H1 (cell line): ENCODE results near the gene OR2D3.

ENCODE experiments used
- CEBPB ChIP-seq: IDR thresholded peaks from 2 replicates; pipeline ENCODE4 v1.6.1; 2012; ENCODE audit warnings: low read depth, low read length
- CTCF ChIP-seq, 3 experiments: IDR thresholded peaks; 1 replicate in 2 of 3; 2 replicates in 1 of 3; pipeline versions ENCODE4 v1.5.1 to v1.6.1; 2011; ENCODE audit warnings: low read length in 3 of 3, mild to moderate bottlenecking in 3 of 3, inconsistent platforms in 2 of 3, low read depth in 1 of 3, moderate library complexity in 1 of 3; ENCODE audit not compliant: insufficient read depth in 1 of 3; ENCODE audit errors: control extremely low read depth in 1 of 3
- JUND ChIP-seq: IDR thresholded peaks from 2 replicates; pipeline ENCODE4 v1.6.1; 2011; ENCODE audit warnings: mild to moderate bottlenecking, improper control_type of control experiment, low read length
- MAFK ChIP-seq: IDR thresholded peaks from 2 replicates; pipeline ENCODE4 v1.6.1; 2012; ENCODE audit warnings: low read depth, mild to moderate bottlenecking, improper control_type of control experiment, low read length
- NANOG ChIP-seq: IDR thresholded peaks from 2 replicates; pipeline ENCODE4 v1.6.1; 2011; ENCODE audit warnings: low read length, low read depth, mild to moderate bottlenecking, inconsistent platforms; ENCODE audit not compliant: insufficient read depth, poor library complexity, severe bottlenecking
- RNF2 ChIP-seq: fragments of 200-900, 300-1000 bp; sonication (generic); IDR thresholded peaks from 2 replicates; pipeline ENCODE4 v1.7.1; 2016; ENCODE audit warnings: borderline replicate concordance, low read depth, mild to moderate bottlenecking, antibody characterized with exemption, low read length; ENCODE audit not compliant: poor library complexity, severe bottlenecking; ENCODE audit errors: missing control alignments
- SP4 ChIP-seq: IDR thresholded peaks from 2 replicates; pipeline ENCODE4 v1.6.1; 2012; ENCODE audit warnings: low read length, inconsistent platforms
- ZNF274 ChIP-seq: IDR thresholded peaks from 2 replicates; pipeline ENCODE4 v1.7.0; 2012; ENCODE audit warnings: low read length, borderline replicate concordance; ENCODE audit errors: extremely low read depth
- TF ChIP-seq, protein P1 (sequence below): IDR thresholded peaks from 2 replicates; pipeline ENCODE4 v1.6.1; 2012; ENCODE audit warnings: inconsistent platforms
- TF ChIP-seq, protein P2 (sequence below): IDR thresholded peaks from 2 replicates; pipeline ENCODE4 v1.6.1; 2011; ENCODE audit warnings: low read length, improper control_type of control experiment

GRCh38 chr11:6931146-6931713 is 10.4 kb downstream of the OR2D3 start:
- no peak for TF ChIP-seq JUND
- no peak for TF ChIP-seq NANOG
- no peak for TF ChIP-seq ZNF274
- TF ChIP-seq, protein P1, sequence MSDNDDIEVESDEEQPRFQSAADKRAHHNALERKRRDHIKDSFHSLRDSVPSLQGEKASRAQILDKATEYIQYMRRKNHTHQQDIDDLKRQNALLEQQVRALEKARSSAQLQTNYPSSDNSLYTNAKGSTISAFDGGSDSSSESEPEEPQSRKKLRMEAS = no peak
- no peak for TF ChIP-seq SP4
- TF ChIP-seq CEBPB = peak; percentile 80
- no peak for TF ChIP-seq MAFK
- no peak for TF ChIP-seq CTCF (IDR thresholded peaks at IDR 0.05; ENCODE audit: control extremely low read depth in 1 of 3, insufficient read depth in 1 of 3, low read depth in 1 of 3, low read length in 3 of 3)
- TF ChIP-seq RNF2 = no peak
- TF ChIP-seq, protein P2, sequence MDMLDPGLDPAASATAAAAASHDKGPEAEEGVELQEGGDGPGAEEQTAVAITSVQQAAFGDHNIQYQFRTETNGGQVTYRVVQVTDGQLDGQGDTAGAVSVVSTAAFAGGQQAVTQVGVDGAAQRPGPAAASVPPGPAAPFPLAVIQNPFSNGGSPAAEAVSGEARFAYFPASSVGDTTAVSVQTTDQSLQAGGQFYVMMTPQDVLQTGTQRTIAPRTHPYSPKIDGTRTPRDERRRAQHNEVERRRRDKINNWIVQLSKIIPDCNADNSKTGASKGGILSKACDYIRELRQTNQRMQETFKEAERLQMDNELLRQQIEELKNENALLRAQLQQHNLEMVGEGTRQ = no peak
